Measurements from ENCODE around the gene MFNG.
"Not testable (repeated sequence)": the region's sequence is repeated elsewhere in the genome, so short reads cannot be mapped to it uniquely, and the experiment has no call there.

Gene MFNG, protein sequence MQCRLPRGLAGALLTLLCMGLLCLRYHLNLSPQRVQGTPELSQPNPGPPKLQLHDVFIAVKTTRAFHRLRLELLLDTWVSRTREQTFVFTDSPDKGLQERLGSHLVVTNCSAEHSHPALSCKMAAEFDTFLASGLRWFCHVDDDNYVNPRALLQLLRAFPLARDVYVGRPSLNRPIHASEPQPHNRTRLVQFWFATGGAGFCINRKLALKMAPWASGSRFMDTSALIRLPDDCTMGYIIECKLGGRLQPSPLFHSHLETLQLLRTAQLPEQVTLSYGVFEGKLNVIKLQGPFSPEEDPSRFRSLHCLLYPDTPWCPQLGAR

DNA sequence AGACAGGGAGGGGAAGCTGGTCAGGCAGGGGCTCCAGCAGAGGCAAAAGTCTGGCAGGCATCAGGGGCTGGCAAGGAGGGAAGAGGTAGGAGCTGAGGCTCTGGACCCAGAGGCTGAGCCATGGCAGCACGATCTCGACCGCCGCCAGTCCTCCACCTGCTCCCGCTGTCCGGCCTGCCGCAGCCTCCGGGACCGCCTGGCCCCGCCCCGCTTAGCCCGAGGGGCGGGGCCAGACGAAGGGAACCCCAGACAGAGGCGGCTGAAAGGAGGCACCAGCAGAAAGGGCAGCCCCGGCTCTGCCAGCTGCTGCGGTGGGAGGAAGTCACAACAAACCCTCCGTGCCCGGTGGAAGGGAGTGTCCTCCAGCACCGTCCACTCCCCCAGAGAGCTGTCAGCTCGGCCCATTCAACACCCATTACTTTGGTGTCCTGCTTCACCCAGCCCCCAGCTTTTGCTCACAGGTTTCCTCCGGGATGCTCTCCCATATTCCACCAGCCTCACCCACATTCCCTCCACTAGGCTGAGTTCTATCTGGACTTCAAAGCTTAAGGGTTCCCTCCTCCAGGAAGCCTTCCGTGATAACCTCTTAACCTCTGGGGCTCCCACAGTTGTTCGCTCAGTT lies at the start of gene MFNG:
Gene MFNG (minus strand): TSS at position 161 of the 622 bp plus-strand sequence. CDS start 207 bp downstream, outside the sequence.
- Mint-ChIP-seq H3K9me3 (no peaks in the 10 kb centered on the region), H3K27ac (peak within 1 kb of the TSS; percentile 98), H3K36me3 (peaks cover 37% of the 10 kb centered on the region), H3K4me1 (peaks cover 72% of the 10 kb centered on the region), H3K4me3 (peak within 1 kb of the TSS; percentile 97)
- ATAC-seq: peak; percentile 79
- peak; percentile 64 to 83 for DNase-seq (ENCODE audit: low spot score in 2 of 2)

DNA sequence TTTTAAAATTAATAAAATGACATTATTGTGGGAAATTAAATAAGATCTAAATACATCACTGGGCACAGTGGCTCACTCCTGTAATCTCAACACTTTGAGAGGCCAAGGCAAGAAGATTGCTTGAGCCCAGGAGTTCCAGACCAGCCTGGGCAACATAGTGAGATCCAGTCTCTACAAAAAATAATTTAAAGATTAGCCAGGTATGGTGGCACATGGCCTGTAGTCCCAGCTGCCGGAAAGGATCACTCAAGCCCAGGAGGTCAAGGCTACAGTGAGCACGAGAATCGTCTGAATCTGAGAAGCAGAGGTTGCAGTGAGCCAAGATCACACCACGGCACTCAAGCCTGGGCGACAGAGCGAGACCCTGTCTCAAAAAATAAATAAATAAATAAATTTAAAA lies 49.0 kb upstream of the MFNG start:
- H3K27ac Mint-ChIP-seq: no peak overlapping the region
- peaks cover 37% of the 10 kb centered on the region for H3K4me1 Mint-ChIP-seq
- no peaks in the 10 kb centered on the region for H3K36me3 Mint-ChIP-seq
- ATAC-seq (no peak), DNase-seq (ENCODE audit: low spot score in 2 of 2) (no peak)
- no peak overlapping the region for H3K4me3 Mint-ChIP-seq
- no peaks in the 10 kb centered on the region for H3K9me3 Mint-ChIP-seq

DNA sequence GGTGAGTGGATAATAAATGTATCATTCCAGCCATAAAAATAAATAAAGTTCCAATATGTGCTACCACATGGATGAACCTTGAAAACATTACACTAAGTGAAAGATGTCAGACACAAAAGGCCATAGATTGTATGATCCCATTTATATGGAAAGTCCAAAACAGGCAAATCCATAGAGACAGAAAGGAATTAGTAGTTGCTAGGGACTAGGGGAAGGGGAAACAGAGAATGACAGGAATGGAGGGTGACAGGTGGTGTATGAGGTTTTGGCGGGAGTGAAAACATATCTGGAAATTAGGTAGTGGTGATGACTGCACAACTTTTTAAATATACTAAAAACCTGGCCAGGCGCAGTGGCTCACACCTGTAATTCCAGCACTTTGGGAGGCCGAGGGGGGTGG lies 48.3 kb upstream of the MFNG start:
- H3K27ac Mint-ChIP-seq: peak overlapping the region; percentile 49
- H3K9me3 Mint-ChIP-seq: no peaks in the 10 kb centered on the region
- no peaks in the 10 kb centered on the region for H3K36me3 Mint-ChIP-seq
- H3K4me3 Mint-ChIP-seq: peak overlapping the region; percentile 12
- no peak for ATAC-seq
- DNase-seq (ENCODE audit: low spot score in 2 of 2): no peak
- H3K4me1 Mint-ChIP-seq: peaks cover 41% of the 10 kb centered on the region

DNA sequence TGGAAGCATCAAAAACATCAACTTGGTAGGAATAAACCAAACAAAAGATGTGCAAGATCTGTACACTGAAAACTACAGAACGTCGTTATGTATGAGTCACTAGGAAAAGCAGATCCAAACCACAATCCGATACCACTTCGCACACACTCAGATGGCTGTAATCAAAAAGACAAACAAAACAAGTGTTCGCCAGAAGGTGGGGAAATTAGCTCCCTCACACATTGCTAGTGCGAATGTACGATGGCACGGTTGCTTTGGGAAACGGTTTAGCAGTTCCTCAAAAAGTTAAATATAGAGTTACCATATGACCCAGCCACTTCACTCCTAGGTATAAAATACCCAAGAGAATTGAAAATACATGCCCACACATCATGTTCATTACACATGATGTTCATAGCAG lies 47.8 kb upstream of the MFNG start:
- no peak for DNase-seq (ENCODE audit: low spot score in 2 of 2)
- peak overlapping the region; percentile 49 for H3K27ac Mint-ChIP-seq

DNA sequence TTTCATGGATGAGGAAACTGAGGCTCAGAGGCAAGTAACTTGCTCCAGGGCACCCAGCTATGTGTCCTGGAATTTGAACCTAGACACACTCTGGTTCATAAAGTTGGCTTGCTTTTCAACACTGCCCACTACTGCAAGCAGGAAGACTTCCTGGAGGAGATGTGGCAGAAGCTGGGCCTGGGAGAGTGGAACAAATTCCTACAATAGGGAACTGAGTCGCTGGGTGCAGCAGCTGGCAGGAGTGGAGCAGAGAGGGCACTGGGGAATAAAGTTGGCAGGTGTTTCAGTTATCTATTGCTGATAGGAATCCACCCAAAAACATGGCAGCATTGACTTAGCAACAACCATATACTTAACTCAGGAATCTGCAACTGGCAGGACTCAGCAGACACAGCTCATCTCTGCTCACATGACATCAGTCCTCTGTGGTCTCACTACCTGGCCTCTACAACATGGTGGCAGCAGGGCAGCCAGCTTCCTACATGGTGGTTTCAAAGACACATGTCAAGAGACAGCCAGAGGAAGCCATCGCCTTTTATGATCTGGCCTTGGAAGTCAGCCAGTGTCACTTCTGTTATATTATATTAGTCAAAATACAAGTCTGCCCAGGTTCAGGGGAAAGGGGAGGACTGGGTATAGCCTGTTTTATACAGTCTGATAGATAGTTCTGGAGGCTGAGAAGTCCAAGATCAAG lies 43.6 kb upstream of the MFNG start:
- H3K36me3 Mint-ChIP-seq: no peaks in the 10 kb centered on the region
- no peaks in the 10 kb centered on the region for H3K9me3 Mint-ChIP-seq
- H3K27ac Mint-ChIP-seq: peak overlapping the region; percentile 21
- ATAC-seq: peak; percentile 76
- no peak for DNase-seq (ENCODE audit: low spot score in 2 of 2)
- H3K4me1 Mint-ChIP-seq: peaks cover 37% of the 10 kb centered on the region
- H3K4me3 Mint-ChIP-seq: no peak overlapping the region

More for the DNA sequence above, 47.8 kb upstream of the MFNG start:
- H3K9me3 Mint-ChIP-seq: no peaks in the 10 kb centered on the region
- peak; percentile 72 for ATAC-seq
- peak overlapping the region; percentile 12 for H3K4me3 Mint-ChIP-seq
- no peaks in the 10 kb centered on the region for H3K36me3 Mint-ChIP-seq
- H3K4me1 Mint-ChIP-seq: peaks cover 38% of the 10 kb centered on the region

DNA sequence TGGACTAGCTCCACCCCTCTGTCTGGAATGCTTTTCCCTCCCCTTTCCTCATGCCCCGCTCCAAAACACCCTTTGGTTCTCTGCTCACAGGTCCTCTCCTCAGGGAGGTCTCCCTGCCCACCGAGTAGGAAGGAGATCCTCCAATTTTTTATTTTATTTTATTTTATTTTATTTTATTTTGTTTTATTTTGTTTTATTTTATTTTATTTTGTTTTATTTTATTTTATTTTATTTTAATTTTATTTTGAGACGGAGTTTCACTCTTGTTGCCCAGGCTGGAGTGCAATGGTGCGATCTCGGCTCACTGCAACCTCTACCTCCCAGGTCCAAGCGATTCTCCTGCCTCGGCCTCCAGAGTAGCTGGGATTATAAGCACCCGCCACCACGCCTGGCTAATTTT lies 41.8 kb upstream of the MFNG start:
- H3K36me3 Mint-ChIP-seq; H3K4me3 Mint-ChIP-seq; H3K9me3 Mint-ChIP-seq; ATAC-seq; DNase-seq (ENCODE audit: low spot score in 2 of 2); H3K27ac Mint-ChIP-seq: not testable (repeated sequence)
- peaks cover 19% of the 10 kb centered on the region for H3K4me1 Mint-ChIP-seq

DNA sequence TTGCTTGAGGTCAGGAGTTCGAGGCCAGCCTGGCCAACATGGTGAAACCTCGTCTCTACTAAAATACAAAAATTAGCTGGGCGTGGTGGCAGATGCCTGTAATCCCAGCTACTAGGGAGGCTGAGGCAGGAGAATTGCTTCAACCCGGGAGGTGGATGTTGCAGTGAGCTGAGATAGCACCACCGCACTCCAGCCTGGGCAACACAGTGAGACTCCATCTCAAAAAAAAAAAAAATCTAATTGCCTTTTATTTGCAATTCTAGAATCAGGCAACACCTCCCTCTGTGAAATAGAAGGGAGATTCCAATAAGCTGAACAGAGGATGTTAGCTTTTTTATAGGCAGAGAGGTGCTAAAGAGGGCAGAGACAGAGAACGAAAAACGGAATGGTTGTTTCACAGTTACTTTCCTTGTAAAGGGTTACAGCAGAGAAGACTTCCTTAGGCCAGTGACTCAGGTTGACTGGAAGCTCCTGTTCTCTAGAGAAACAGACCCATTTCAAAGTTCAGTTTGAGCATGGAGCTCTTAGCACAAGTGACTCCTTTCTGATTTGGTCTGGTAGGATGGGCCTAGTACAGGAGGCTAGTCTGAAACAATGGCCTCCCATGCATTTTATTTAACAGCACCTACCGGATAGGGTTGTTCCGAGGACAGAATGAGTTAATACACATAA lies 41.0 kb upstream of the MFNG start:
- H3K4me1 Mint-ChIP-seq: peaks cover 17% of the 10 kb centered on the region
- DNase-seq (ENCODE audit: low spot score in 2 of 2); H3K4me3 Mint-ChIP-seq; H3K27ac Mint-ChIP-seq; ATAC-seq; H3K36me3 Mint-ChIP-seq; H3K9me3 Mint-ChIP-seq: not testable (repeated sequence)

DNA sequence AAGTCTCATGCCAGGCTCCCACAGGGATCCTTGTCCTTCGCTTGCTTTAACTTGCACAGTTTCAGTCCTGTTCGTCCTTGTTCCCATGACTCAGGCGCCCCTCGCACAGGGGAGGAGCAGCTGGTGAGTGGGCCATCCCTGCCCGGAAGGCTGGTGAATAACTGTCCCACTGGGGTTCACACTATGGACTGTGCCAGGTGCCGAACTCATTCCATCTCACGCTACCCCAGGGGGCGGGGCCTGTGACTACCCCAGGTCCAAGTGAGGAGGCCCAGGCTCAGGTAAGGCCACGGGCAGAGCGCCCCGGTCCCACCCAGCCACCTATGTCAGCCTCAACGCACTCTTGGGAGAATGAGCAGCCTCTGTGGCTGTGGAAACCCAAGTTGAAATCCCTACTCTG lies 40.2 kb upstream of the MFNG start:
- ATAC-seq: no peak
- peaks cover 17% of the 10 kb centered on the region for H3K4me1 Mint-ChIP-seq
- H3K9me3 Mint-ChIP-seq: no peaks in the 10 kb centered on the region
- H3K4me3 Mint-ChIP-seq: no peak overlapping the region
- H3K27ac Mint-ChIP-seq: no peak overlapping the region
- H3K36me3 Mint-ChIP-seq: no peaks in the 10 kb centered on the region
- DNase-seq (ENCODE audit: low spot score in 2 of 2): no peak

DNA sequence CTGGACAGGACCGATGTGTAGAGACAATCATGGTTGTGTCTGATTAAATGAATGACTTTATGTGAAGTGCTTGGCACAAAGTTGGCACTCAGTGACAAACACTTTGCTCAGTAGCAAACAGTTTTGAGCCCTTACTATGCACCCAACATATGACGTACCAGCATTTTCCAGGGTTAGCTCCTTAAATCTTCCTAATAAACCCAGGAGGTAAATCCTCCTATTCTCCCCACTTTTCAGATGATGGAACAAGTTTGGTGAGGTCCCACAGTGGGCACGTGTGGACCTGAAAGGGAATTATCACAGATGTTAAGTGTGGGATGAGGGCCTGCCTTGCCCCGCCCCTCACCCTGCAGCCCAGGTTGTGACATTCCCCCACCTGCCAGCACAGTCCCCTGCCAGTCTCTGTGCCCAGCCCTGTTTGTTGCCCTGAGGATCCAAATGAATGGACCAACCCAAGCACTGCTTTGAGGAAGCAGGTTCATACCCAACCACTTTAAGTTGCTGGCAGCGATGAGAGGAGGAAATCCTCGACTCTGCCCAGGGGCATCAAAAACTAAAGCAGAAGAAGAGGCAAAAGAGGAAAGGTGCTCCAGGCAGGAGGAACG lies 39.7 kb upstream of the MFNG start:
- ATAC-seq: no peak
- no peaks in the 10 kb centered on the region for H3K36me3 Mint-ChIP-seq
- peaks cover 17% of the 10 kb centered on the region for H3K4me1 Mint-ChIP-seq
- H3K4me3 Mint-ChIP-seq: no peak overlapping the region
- peak overlapping the region; percentile 49 for H3K27ac Mint-ChIP-seq
- no peak for DNase-seq (ENCODE audit: low spot score in 2 of 2)
- no peaks in the 10 kb centered on the region for H3K9me3 Mint-ChIP-seq

DNA sequence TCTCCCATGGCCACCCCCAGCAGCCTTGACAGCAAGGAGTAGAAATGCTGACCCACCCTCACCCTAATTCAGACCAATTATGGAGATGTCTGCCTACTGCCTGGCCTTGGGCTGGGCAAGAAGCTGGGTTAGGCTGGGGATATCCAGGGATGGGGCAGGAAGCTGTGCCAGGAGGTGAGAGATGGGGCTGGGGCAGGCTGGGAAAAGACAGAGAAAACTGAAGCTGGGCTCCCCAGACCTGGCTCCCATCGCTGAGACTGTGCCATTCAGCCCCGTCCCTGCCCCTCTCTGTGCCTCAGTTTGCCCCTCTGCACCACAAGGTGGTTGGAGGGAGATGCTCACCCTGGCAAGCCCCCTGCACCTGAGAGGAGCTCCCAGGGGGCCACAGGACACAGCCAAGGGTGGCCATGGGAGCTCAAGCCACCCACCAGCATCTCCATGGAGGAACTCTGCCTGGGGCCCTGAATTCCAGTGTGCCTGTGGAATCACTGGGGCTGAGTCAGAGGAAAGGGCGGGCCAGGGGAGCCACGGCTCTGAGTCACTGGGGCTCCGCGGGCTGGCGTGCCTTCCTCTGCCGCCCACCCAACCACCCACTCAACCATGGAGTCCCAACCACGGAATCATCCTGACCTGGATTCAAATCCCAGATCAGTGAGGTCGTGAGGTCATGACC lies 39.0 kb upstream of the MFNG start:
- Mint-ChIP-seq H3K4me1 (peaks cover 17% of the 10 kb centered on the region), H3K9me3 (no peaks in the 10 kb centered on the region), H3K36me3 (no peaks in the 10 kb centered on the region), H3K27ac (no peak overlapping the region), H3K4me3 (no peak overlapping the region)
- DNase-seq (ENCODE audit: low spot score in 2 of 2) (no peak), ATAC-seq (peak; percentile 76)

DNA sequence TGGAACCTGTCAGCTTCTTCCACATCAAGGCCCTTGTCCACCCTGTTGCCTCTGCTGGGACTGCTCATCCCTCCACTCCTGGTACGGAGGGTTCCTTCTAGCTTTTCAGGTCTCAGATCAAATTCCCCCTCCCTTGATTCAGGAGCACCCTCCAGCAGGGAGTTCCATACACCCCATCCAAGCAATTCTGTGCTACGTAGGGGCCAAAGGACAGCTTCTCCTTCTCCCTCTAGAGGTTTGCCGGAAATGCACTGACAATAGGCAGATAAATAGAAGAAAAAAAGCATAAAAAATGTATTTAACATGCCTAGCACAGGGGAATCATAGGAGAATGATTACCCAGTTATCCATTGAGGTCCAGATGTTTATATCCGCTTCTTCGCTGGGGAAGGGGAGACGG lies 36.3 kb upstream of the MFNG start:
- H3K4me3 Mint-ChIP-seq: no peak overlapping the region
- H3K27ac Mint-ChIP-seq: no peak overlapping the region
- H3K9me3 Mint-ChIP-seq: no peaks in the 10 kb centered on the region
- H3K4me1 Mint-ChIP-seq: peaks cover 15% of the 10 kb centered on the region
- no peaks in the 10 kb centered on the region for H3K36me3 Mint-ChIP-seq
- DNase-seq (ENCODE audit: low spot score in 2 of 2): no peak
- no peak for ATAC-seq

DNA sequence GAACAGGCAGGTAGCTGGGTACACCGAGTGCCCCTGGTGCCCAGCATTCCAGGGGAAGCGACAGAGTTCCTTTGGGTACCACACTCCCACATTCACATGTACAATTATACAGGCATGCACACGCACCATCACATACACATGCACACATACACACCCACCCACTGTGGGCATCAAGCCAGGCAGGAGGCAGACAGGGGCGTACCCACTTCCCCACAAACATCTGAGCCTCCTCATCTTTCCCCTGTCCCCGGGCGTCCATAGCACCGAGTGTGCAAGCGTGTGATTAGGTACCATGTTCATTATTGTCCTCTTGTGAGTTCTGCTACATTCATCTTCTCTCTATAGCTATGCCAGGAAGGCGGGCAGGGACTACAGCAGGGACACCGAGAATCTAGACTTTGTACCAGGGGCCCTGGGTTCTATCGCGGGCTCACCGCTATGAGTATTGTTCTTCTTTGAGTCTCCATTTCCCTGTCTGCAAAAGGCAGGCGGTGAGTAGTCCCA lies 35.1 kb upstream of the MFNG start:
- H3K4me1 Mint-ChIP-seq: peaks cover 15% of the 10 kb centered on the region
- H3K36me3 Mint-ChIP-seq: no peaks in the 10 kb centered on the region
- ATAC-seq (no peak), DNase-seq (ENCODE audit: low spot score in 2 of 2) (no peak)
- H3K4me3 Mint-ChIP-seq: peak overlapping the region; percentile 68
- H3K9me3 Mint-ChIP-seq: no peaks in the 10 kb centered on the region
- H3K27ac Mint-ChIP-seq: no peak overlapping the region

DNA sequence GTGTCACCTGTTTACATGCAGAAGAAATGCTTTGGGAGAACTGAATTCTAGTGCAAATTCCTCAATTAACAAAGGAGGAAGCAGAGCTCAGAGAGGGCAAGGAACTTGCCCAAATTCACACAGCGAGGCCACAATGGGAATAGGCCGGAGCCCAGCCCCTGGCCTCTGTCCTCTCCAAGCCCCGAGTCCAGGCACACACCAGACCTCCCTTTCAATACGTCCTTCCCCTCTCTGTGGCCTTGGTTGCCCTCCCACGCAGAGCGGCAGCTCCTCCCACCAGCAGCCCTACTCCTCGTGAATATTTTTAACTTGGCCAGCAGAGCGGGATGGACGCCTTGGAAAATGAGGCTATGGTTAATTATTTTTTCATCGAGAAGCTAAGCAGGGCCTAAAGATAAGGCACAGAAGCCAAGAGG lies 34.6 kb upstream of the MFNG start:
- ATAC-seq: no peak
- no peak for DNase-seq (ENCODE audit: low spot score in 2 of 2)
- Mint-ChIP-seq H3K4me3 (peak overlapping the region; percentile 68), H3K36me3 (no peaks in the 10 kb centered on the region), H3K9me3 (no peaks in the 10 kb centered on the region), H3K27ac (no peak overlapping the region), H3K4me1 (peaks cover 12% of the 10 kb centered on the region)
